ENCODE data around the gene THSD7A.

The THSD7A gene

GRCh38 chr7:11373546-11374142, 458.4 kb downstream of the THSD7A start:
- no peak for DNase-seq

- no peak for DNase-seq
These were observed 462.3 kb downstream of the THSD7A start for GRCh38 chr7:11369696-11370095.

- DNase-seq, result no peak
These were observed 465.9 kb downstream of the THSD7A start for GRCh38 chr7:11366118-11366517.

- no peak for DNase-seq
These were observed 473.4 kb downstream of the THSD7A start for GRCh38 chr7:11358637-11359036.

GRCh38 chr7:11355399-11356005, 476.5 kb downstream of the THSD7A start:
- no peak for DNase-seq

- no peak for DNase-seq
These were observed 485.7 kb downstream of the THSD7A start for GRCh38 chr7:11346302-11346701.

GRCh38 chr7:11345621-11346020, 486.4 kb downstream of the THSD7A start:
- DNase-seq, result no peak

GRCh38 chr7:11343818-11344413, 488.1 kb downstream of the THSD7A start:
- DNase-seq, result peak; percentile 34

GRCh38 chr7:11343136-11343535, 488.9 kb downstream of the THSD7A start:
- DNase-seq, result no peak

GRCh38 chr7:11341285-11341944, 490.6 kb downstream of the THSD7A start:
- peak; percentile 16 for DNase-seq

GRCh38 chr7:11336432-11336831, 495.6 kb downstream of the THSD7A start:
- no peak for DNase-seq

GRCh38 chr7:11335947-11336346, 496.1 kb downstream of the THSD7A start:
- no peak for DNase-seq

GRCh38 chr7:11332865-11333228, 499.2 kb downstream of the THSD7A start:
- DNase-seq, result no peak

- DNase-seq, result no peak
These were observed 499.7 kb downstream of the THSD7A start for GRCh38 chr7:11332186-11332864.

GRCh38 chr7:11331128-11332102, 500.6 kb downstream of the THSD7A start:
- DNase-seq, result no peak

GRCh38 chr7:11330717-11331116, 501.3 kb downstream of the THSD7A start:
- no peak for DNase-seq

- DNase-seq, result no peak
These were observed 501.8 kb downstream of the THSD7A start for GRCh38 chr7:11330208-11330607.

GRCh38 chr7:11329626-11330025, 502.4 kb downstream of the THSD7A start:
- no peak for DNase-seq

- no peak for DNase-seq
These were observed 503.7 kb downstream of the THSD7A start for GRCh38 chr7:11328309-11328708.

- no peak for DNase-seq
These were observed 504.4 kb downstream of the THSD7A start for GRCh38 chr7:11327633-11328032.

All from NCI-H2107 (cell line).